Activated naive CD8-positive, alpha-beta T cell (primary cell): ENCODE data around the gene SLC38A10.

Experiments used
- H3K27ac Mint-ChIP-seq: one replicate; pipeline ENCODE4 v1.8.0; 2021; ENCODE audit warnings: mixed read lengths
- H3K27me3 Mint-ChIP-seq: one replicate; pipeline ENCODE4 v1.8.0; 2021; ENCODE audit warnings: mixed read lengths
- H3K36me3 Mint-ChIP-seq: one replicate; pipeline ENCODE4 v1.8.0; 2021; ENCODE audit warnings: mixed read lengths
- H3K4me1 Mint-ChIP-seq: one replicate; pipeline ENCODE4 v1.8.0; 2021; ENCODE audit warnings: low read depth, mixed read lengths
- H3K4me3 Mint-ChIP-seq: one replicate; pipeline ENCODE4 v1.8.0; 2021; ENCODE audit warnings: mild to moderate bottlenecking, mixed read lengths
- H3K9me3 Mint-ChIP-seq: one replicate; pipeline ENCODE4 v1.8.0; 2021; ENCODE audit warnings: low read depth, mixed read lengths

The SLC38A10 gene

DNA sequence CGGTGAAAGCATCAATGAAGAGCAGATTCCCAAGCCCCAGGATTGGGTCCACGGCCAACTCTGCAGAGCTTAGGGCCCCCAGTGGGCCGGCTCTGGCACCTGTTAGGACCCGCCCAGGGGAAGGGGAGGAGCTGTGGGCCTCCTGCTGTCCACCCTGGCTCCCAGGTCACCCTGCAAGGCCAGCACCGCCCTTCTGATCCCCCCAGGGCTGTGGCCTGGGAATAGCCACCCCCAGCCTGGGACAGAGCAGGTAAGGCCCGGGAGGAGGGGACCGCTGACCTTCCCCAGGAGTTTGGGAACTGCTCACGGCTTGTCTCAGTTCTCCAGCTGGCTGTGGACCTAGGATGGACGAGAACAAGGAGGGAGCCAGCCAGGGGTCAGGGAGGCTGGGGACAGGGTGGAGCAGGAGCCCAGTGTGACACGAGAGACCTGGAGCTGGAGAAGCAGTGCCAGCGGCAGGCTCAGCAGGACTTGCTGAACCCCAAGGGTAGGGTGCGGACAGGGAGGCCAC lies 39.3 kb upstream of the SLC38A10 start:
- Mint-ChIP-seq H3K9me3 (no peaks in the 10 kb centered on the region), H3K36me3 (no peaks in the 10 kb centered on the region), H3K27me3 (peaks cover 9% of the 10 kb centered on the region), H3K27ac (no peak overlapping the region), H3K4me3 (no peak overlapping the region), H3K4me1 (no peaks in the 10 kb centered on the region)

DNA sequence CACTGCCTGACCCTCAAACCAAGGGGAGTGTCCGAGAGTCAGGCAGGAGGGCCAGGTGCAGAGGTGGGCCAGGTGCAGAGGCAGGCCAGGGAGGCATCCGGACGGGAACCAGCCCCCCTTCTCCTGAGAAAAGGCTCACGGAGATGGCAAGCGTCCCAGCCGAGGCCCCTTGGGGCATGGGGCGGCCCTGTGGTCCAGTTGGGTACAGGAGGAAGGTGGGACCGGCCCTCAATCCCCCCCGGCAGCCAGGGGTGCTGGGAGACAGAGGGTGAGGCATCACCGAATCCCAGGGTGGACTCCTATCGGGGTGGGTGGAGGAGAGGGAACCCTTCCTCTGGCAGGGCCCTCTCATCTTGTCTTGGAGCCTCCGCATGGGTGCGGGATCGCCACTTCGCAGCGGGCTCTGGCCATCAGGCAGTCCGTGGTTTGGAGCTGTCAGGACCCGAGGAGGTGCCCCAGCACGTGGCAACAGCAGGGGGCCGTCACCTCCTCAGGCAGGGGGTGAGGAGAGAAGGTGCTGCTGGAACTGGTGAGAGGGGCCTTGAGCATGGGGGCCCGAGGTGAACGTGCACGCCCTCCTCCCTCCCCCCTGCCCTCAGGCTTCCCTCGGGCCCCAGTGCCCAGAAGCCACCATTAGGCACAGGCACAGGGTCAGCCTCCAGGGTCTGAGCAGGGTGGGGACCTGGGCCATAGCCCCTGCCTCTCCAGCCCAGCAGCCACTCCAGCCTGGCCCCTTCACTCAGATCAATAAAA lies 38.7 kb upstream of the SLC38A10 start:
- Mint-ChIP-seq H3K9me3 (no peaks in the 10 kb centered on the region), H3K27me3 (peaks cover 4% of the 10 kb centered on the region), H3K27ac (no peak overlapping the region), H3K4me1 (no peaks in the 10 kb centered on the region), H3K36me3 (no peaks in the 10 kb centered on the region), H3K4me3 (no peak overlapping the region)

DNA sequence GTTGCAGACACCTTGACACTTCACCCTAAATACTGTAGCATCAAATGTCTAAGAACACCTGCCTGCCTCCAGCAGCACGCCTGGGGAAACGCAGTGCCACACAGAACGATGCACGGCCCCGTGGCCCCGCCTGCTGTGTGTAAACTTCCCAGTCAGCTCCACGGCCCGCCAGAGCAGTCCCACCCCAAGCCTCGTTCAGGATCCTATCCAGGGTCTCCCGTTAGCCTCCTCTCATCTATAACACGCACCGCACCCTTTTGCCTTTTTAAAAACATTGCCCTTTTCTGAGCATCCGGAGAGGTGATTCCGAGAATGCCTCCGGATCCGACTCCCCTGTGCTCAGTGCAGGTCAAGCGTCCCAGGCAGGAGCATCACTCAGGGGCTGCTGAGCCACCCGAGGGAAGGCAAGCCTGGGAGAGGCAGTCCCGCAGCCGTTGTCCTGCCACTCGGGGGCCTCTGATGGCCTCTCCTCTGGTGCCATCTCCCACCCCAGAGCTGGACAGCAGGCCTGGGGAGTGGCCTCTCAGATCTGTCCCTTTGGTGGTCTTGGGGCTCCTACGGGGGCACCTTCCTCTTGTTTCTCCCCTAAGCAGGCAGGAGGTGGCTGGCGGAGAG lies 37.9 kb upstream of the SLC38A10 start:
- Mint-ChIP-seq H3K9me3 (no peaks in the 10 kb centered on the region), H3K4me1 (no peaks in the 10 kb centered on the region), H3K4me3 (no peak overlapping the region), H3K27me3 (peaks cover 4% of the 10 kb centered on the region), H3K36me3 (no peaks in the 10 kb centered on the region), H3K27ac (no peak overlapping the region)

DNA sequence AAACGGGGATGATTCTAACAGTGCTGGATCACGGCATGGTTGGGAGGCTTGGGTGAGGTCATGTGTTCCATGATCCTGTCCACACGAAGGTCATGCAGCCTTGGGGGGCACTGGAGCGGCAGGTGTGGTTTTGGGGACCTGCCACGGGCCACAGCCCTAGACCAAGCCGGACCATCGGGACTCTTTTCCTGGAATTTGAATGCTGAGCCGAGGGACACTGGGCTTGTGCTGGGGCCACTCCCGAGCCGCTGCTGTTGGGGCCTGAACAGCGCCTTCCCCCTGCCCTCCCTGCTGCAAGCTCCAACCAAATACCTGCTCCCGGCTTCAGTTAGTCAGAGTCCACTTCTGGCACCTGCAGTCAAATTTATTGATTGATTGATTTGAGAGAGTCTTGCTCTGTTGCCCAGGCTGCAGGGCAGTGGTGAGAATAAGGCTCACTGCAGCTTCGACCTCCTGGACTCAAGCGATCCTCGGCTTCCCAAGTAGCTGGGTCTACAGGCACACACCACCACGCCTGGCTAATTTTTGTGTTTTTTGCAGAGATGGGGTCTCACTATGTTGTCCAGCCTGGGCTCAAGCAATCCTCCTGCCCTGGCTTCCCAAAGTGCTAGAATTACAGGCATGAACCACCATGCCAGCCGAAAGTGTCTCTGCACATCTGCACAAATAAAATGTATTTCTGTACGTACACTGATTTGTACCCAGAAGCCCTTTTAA lies 37.2 kb upstream of the SLC38A10 start:
- Mint-ChIP-seq H3K9me3 (no peaks in the 10 kb centered on the region), H3K4me1 (no peaks in the 10 kb centered on the region), H3K27ac (no peak overlapping the region), H3K4me3 (no peak overlapping the region), H3K36me3 (no peaks in the 10 kb centered on the region), H3K27me3 (peaks cover 4% of the 10 kb centered on the region)

DNA sequence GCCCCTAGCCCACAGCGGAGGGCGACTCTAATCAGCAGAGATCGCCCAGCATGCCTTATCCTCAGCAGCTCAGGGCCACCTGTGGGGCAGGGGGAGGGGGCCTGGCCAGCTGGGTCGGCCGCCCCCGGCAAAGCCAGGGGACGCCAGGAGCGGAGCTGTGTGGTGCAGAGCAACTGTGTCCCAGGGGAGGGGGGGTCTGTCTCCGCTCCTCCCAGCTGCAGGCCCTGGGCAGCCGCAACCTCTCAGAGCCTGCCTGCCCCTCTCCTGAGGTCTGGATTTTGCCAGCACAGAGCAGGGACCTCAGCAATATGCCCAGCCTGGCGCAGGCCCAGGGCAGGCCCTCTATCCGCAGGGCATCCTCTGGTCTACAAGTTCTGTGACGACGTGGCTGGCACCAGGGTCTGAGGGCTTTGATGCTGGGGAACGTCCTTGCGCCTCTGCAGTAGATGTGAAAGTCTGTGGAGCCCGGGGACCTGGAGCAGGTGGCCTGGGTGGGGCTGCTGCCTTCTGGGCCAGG lies 36.5 kb upstream of the SLC38A10 start:
- Mint-ChIP-seq H3K4me1 (no peaks in the 10 kb centered on the region), H3K4me3 (no peak overlapping the region), H3K27ac (no peak overlapping the region), H3K36me3 (no peaks in the 10 kb centered on the region), H3K27me3 (peaks cover 4% of the 10 kb centered on the region), H3K9me3 (no peaks in the 10 kb centered on the region)

DNA sequence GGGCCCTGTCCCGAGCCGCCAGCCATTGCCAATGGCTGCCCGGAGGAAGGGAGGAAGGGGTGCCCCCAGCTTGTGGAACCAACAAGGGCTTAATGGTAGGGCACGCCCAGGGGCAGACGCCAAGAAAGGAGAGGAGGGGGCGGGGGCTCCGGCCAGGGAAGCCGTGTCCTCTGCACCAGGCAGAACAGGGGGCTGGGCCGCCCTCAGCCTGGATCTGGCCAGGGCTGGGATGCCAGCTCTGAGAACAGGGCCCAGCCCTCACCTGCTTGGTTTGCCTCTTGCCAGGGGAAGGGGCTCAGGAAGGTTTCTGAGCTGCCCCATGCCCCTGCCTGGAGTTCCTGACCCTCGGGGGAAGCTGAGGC lies 35.8 kb upstream of the SLC38A10 start:
- Mint-ChIP-seq H3K36me3 (no peaks in the 10 kb centered on the region), H3K9me3 (no peaks in the 10 kb centered on the region), H3K27ac (no peak overlapping the region), H3K27me3 (peaks cover 4% of the 10 kb centered on the region), H3K4me3 (no peak overlapping the region), H3K4me1 (no peaks in the 10 kb centered on the region)

DNA sequence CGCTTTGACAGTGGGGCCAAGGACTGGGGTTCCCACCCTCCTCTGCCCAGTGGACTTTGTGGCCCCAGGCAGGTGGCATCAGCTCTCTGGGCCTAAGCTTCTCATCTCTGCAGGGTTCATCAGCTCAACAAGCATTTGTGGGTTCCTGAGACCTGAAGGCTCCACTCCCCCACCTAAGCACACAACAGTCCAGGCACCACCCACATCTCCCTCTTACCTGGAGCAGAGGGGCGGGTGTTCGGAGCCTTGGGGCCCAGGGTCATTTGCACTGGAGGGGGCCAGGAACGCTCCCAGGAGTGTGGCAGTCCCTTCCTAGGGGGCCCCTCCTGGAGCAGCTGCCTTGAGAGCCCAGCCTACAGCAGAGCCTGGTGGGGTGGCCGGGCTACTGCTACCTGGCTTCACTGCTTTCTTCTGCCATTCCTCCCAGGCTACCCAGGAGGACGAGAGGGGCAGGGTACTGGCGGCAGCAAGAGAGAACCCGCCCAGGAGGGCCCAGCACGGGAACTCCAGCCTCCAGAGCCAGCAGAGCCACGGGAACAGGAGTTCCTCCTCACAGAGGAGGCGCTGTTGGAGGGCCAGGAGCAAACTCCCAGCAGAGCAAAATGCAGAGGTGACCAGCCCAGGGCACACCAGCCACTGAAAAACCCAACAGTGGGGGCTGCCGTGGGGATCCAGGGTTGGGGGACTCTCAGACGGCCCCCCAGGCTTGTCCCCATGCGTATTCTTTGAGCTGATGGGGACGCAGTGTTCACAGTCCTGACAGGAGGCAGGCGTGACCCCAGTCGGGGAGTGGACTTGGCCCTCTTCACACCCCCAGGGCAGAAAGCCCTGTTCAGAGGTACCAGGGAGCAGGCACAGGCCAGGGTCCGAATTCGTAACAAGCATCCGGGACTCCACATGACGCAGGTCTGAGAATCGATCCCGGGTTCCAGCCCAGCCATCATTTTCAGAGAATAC lies 35.1 kb upstream of the SLC38A10 start:
- no peaks in the 10 kb centered on the region for H3K4me1 Mint-ChIP-seq

DNA sequence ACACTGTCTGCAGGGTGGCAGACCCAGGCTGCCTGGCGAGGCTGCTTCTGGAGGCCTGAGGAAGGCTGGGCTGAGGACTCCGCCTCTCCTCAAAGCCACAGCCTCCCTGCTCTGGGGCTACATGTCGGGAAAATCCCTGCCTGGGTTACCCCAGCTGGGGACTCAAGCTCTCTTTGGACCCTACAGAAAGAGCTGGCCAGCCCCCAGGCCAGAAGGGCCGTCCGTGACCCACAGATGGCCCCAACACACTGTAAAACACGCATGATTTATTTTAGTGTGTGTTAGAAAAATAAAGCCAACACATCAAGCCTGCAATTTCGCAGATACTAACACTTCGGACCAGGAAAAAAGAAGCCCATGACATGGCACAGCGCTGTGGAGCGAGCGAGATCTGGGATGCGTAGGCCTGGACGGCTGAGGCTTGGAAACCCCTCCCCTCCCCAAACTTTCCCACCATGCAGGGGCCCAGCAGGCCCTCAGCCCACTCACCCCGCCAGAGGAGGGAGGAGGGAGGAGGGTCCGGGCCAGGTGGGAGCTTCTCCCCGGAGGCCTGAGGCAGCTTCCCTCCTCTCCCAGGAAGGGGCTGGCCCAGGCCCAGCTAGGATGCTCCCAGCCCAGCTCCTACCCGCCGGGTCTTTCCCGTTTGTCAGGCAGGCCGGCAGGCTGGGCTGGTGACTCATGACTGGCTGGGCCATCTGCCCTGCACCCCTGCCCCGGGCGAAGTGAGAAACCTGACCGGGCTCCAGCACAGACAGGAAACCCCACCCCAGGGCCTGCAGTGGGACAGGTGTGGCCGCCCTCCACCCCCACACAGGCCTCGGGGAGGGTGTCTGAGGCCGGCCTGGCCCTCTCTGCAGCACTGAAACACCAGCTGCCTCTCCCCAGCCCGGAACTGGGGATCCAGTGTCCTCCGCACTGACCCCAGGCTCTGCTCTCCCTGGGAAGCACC lies 34.1 kb upstream of the SLC38A10 start:
- Mint-ChIP-seq H3K4me1 (no peaks in the 10 kb centered on the region), H3K9me3 (no peaks in the 10 kb centered on the region), H3K27me3 (peaks cover 4% of the 10 kb centered on the region), H3K27ac (no peak overlapping the region), H3K4me3 (no peak overlapping the region), H3K36me3 (no peaks in the 10 kb centered on the region)

More for the DNA sequence above, 35.1 kb upstream of the SLC38A10 start:
- H3K36me3 Mint-ChIP-seq, result no peaks in the 10 kb centered on the region
- no peaks in the 10 kb centered on the region for H3K9me3 Mint-ChIP-seq
- H3K27me3 Mint-ChIP-seq, result peaks cover 4% of the 10 kb centered on the region
- H3K4me3 Mint-ChIP-seq, result no peak overlapping the region
- H3K27ac Mint-ChIP-seq, result no peak overlapping the region

DNA sequence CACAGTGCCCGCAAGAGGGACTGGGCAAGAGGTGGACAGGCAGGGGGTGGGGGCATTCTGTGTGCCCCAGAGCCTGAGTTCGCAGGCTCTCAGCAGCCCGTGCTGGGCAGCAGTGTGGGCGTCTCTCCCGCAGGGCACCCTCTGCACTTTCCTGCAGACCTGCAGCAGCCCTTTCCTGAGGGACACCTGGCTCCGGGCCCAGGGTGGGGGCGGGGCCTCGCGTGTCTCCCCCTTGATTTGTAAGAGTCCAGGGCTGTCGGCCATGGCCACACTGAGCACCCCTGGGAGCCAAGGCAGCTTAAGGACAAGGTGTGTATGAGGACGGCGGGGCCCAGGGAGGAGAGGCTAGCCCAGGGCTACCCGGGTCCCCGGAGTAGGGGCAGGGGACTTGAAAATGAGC lies 33.4 kb upstream of the SLC38A10 start:
- Mint-ChIP-seq H3K27ac (no peak overlapping the region), H3K27me3 (peaks cover 4% of the 10 kb centered on the region), H3K36me3 (no peaks in the 10 kb centered on the region), H3K4me3 (no peak overlapping the region), H3K4me1 (no peaks in the 10 kb centered on the region), H3K9me3 (no peaks in the 10 kb centered on the region)

DNA sequence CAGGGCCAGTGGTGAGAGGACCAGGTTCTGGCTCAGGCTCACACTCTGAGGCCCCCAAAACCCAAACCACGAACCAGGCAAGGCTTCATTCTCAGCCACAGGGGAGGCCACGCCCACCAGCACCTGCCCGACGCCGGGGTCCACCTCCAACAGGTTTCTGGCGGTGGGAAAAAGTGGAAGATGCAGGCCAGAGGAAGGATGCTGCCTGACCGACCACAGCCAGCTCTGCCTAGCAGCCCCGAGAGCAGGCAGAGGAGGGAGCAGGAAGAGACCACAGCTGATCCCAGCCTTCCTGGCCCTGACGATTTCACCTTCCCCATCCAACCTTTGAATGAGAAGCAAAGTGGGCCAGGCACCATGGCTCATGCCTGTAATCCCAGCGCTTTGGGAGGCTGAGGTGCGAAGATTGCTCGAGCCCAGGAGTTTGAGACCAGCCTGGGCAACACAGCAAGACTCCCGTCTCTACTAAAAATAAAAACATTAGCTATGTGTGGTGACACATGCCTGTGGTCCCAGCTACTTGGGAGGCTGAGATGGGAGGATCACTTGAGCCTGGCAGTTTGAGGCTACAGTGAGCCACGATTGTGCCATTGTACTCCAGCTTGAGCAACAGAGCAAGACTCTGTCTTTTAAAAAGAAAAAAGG lies 30.7 kb upstream of the SLC38A10 start:
- Mint-ChIP-seq H3K4me3 (no peak overlapping the region), H3K36me3 (no peaks in the 10 kb centered on the region), H3K4me1 (no peaks in the 10 kb centered on the region)

DNA sequence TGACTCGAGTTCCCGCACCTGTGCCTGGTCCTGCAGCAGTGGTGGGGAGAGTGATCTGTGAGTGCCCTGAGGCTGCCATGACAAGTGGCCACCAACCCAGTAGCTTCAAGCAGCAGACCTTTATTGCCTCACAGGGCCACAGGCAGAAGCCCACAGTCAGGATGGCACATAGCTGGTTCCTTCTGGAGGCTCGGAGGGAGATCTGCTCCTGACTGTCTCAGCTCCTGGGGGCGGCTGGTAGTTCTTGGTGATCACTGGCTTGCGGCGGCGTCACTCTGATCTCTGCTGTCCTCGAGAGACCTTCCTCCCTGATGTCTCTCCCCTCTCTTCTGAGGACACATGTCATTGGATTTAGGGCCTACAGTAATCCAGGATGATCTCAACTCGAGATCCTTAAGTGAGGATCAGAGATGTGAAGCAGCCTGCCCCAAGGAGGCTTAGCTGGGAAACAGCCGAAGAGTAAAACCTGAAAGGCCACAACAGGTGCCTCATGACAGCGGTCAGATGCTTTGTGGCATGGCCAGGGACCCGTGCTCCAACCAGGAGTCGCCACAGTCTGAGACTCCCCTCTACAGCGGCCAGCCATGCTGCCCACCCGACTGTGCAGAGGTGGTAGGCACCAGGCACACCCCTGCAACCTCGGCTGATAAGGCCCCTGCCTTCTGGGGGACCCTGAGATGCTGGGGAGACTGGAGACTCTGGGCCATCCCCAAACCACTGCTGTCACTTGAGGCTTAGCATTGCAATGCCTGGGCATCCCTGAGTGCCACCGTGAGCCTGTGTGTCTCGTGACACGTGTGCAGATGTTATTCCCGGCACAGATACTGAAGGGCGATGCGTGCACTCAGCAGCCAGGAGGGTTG lies 30.0 kb upstream of the SLC38A10 start:
- Mint-ChIP-seq H3K27me3 (no peaks in the 10 kb centered on the region), H3K9me3 (no peaks in the 10 kb centered on the region), H3K27ac (no peak overlapping the region), H3K36me3 (no peaks in the 10 kb centered on the region), H3K4me3 (no peak overlapping the region), H3K4me1 (no peaks in the 10 kb centered on the region)

More for the DNA sequence above, 30.7 kb upstream of the SLC38A10 start:
- Mint-ChIP-seq H3K27me3 (no peaks in the 10 kb centered on the region), H3K9me3 (no peaks in the 10 kb centered on the region), H3K27ac (no peak overlapping the region)

DNA sequence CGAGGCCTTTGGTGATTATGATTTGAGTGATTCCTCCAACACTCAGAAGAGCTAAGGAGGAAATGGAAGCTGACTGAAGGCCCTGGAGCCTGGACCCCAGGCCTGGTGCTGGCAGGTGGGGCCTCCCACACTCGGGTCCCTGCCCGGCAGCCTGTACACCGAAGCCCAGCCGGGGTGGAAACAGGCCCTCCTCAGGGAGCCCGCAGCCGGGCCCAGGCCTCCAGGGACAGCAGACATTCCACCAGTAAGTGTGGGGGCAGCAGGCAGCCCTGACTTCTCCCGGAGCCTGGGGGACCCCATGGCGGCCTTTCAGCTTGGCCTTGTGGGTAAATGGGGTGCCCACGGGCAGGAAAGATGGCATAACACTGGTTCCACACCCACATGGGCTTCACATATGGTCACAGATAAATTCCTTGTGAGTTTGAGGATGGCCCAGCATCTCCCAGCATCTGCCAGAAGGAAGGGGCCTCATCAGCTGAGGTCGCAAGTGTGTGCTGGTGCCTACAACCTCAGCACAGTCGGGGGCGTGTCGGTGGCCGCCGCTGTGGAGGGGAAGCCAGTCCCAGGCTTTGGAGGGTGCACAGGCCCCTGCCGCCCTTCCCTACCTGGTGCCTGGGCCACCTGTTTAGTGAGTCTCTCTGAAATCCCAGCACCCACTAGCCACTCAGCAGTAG lies 29.2 kb upstream of the SLC38A10 start:
- Mint-ChIP-seq H3K27ac (no peak overlapping the region), H3K27me3 (no peaks in the 10 kb centered on the region), H3K9me3 (no peaks in the 10 kb centered on the region), H3K4me3 (no peak overlapping the region), H3K36me3 (no peaks in the 10 kb centered on the region), H3K4me1 (no peaks in the 10 kb centered on the region)
